HG03342 (cell line): Measurements from ENCODE around the gene ARHGAP6.
A peak's percentile ranks its signal among the peaks of the same experiment; 100 is the strongest.

Experiments used
- ATAC-seq: cut with Tn5 transposase; IDR thresholded peaks from one replicate; pipeline ENCODE4 v1.9.1; 2021; ENCODE audit warnings: mild to moderate bottlenecking, moderate library complexity; ENCODE audit not compliant: unreplicated experiment

The ARHGAP6 gene

DNA sequence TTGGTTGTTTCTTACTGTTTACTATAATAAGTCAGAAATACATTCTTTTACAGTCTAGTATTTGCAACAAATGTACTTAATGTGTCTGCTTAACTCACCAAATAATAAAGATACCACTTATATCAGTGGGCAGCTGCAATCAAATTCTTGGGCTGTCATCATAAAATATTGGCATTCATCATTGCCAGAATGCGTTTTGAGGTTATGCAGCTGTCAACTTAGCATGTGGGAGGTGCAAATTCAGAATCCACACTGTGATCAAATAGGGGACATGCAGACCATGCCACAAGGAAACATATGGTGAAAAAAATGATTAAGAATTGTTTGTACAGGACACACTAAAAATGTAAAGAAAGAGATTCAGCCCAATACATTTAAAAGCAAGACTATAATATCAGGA is 468.0 kb downstream of the ARHGAP6 start:
- no peak for ATAC-seq

DNA sequence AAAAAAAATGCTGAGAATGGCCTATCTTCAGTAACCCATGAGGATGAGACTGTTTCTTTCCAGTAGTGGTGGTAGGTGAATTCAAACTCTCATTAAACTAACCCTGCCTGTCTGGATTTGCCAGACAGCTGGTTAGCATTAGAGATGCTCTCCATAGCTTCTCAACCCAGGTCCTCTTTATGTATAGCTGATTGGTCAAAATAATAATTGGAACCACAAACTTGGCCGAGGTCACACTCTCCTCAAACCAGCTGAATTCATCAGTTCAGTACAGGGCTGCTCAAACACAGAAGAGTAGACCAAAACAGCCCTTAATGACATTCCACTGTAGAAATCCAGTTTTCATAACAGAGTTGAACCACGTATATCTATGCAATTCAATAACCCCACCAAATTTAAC is 469.2 kb downstream of the ARHGAP6 start:
- ATAC-seq: no peak

DNA sequence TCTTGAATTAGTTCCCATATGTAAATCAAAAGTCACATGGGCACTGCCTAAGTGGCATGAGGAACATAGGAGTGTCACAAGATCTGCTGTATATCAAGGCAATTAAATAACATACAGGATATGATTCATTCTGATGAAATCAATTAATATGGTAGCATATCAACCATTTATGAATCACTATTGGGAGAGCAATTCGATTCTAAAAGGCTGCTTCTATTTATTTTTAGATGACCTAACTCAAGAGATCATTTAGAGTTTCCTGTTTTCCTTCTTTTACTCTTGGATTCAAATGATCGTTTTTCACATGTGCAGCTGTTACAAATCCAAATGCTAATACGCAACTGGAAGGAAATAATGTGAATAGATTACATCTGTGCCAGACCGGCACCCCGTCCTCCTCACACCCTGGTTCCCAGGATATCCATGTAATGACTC is 472.7 kb downstream of the ARHGAP6 start:
- ATAC-seq: no peak

DNA sequence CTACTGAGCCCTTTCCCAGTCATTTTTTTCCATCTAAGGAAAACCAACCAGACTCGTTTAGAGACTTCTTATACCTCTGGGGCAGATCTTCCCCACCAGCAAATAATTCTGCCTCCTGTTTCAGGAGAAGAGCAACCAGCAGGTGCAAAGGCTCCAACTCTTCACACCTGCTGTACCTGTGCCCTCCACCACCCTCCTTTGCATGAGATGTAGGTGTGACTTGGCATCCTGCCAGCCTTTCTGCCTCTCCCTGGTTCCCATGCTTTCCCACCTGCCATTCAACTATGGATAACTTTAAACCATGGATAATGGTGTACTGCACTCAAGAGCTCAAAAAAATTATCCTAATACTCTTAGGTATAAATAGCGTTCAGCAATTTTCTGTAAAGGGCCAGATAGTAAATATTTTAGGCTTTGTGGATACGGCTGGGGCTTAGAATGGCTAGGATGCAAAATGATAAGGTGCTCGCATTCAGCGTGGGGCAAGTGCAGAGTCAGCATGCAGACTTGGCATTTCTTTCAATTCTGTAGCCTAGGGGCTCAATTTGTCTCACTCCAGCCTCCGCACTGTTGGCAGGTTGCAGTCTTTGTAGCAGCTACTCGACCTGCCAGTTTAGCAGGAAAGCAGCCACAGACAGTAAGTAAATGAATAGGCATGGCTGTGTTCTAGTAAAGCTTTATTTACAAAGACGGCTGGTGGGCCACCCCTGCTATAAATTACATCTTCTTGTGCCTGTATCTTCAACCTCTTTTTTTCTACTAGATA is 474.8 kb downstream of the ARHGAP6 start:
- no peak for ATAC-seq

DNA sequence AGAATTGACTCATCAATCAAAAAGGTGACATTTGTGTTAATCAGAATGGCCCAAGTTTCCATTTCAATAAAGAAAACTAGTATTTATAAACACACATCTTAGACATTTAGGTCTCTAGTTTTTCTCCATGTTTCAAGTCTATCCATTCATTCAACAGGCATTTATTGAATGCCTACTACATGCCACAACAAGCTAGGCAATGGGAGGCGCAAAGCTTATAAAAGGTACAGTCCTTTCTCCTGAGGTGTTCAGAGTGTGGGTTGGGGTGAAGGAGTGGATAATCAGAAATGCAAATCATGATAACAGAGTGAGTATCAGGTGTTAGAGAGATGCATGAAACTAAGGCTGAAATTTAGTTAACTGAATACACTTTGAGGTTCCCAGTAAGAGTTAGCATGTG is 476.6 kb downstream of the ARHGAP6 start:
- ATAC-seq: no peak

DNA sequence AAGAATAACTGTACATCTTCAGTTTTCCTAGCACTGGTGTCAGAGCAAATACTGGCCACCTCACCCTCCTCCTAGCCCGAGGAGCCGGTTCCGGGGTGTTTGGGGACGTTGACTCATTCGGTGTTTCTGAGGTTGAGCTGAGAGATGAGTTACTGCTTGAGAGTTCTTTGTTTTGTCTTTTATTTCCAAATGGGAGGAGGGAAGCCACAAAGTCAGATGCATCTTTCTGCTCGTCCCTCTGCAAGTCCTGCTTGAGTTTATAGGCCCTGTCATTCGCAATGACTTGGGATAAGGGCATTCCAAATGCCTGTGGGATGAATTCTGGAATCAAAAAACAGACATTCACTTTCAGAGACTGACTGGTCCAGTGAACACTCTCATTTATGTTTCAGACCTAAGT is 477.1 kb downstream of the ARHGAP6 start:
- no peak for ATAC-seq

DNA sequence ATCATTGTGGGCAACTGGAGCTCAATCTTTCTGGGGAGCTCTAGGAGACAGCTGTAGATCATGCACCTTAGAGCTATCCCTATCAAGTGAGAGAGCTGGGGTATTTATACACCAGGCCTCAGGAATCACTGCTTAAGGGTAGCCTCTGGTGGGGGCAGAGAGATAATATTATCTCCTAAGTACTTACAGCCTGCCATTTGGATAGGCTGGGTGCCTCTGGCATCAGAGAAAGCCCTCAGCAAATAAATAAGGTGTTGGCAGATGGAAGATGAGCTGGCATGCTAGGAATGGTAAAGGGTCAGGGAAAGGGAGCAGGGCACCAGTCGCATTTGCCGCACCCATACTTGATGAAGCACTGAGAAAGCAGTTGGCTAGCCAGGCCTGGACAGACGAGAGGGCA is 478.7 kb downstream of the ARHGAP6 start:
- ATAC-seq: no peak

DNA sequence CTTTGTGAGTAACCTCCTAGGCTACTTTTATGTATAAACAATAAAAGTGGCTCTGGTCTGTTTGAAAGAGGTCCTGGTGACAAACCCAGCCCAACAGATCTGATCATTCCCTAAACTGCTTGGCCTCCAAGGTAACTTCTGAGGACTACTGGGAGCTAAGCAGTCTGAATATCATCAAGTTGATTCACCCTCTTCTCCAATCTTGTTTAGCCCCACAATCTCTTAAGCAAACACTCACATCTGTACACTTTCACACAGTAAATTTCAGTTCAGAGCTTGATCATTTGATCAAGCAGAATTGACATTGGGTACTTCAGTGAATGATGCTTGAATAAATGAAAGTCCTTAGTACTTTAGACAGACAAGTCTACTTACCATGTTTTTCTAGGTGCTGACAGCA is 479.9 kb downstream of the ARHGAP6 start:
- ATAC-seq: no peak

DNA sequence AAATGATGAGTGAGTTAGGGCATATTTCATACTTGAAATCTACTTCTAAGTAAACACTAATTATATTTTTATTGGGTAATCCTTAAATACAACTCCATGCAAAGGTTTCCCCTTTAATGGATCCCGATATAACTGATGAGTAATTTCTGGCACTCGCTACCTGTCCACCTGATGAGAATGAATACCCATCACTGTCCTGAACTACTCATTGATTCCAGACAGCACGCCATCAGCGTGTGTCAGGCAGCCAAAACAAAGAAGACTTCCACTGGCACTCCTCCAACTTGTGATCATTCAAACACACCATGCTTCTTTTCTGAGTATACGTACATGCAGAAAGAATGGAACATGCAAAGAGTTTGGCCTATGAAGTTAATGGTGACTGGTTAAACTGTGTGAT is 485.1 kb downstream of the ARHGAP6 start:
- ATAC-seq: no peak

DNA sequence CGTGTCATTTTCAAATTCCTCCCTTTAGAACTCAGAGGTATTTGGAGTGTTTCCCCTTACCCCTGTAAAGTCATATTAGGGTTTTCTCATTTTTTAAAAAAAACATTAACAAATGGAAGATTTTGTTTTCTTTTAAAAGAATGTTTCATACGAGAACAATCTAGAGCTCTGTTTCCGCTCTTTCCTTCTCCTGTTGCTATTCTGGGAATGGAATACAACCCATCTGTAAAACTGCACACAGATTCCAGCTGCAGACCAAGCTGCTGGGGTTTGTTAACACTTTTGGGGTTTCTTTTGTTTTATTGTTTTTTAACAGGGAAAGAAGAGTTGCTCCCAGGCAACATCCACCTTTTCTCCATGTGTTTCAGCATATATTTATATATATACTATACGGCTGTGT is 493.3 kb downstream of the ARHGAP6 start:
- no peak for ATAC-seq

DNA sequence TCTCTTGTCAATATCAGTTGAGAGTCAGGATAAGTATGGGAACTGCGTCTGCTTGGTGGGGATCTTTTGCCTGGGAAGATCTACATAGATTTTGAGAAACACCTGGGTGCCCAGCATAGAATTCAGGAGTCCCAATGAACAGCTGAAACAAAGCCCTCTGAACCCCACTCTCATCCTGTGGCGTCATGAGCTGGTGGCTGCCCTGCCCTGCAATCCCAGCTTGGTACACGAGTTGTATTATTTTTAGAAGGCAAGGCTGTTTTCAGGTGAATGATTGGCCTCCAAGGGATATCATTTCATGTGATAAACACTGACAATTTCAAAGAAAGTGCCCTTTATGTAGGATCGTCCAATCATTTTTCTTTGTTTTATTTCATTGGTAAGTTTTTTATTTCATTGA is 493.8 kb downstream of the ARHGAP6 start:
- no peak for ATAC-seq

DNA sequence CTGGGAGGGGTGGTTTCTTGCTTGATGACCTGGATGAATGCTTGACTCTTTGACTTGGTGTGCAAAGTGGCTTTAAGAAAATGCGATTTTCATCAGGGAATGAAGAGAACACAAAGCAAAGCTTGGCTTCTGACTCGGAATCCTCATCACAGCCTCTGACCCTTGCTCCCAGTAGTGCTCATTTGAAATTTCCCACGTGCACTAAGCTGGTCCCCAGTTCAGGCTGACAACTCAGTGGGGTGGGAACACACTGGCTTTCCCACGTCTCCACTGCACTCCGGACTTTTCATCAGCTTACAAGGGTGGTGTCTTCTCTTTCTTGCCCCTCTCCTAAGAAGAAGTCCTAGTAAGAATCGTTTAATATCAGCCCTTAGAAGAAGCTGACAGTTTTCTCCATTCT is 501.3 kb downstream of the ARHGAP6 start:
- no peak for ATAC-seq

DNA sequence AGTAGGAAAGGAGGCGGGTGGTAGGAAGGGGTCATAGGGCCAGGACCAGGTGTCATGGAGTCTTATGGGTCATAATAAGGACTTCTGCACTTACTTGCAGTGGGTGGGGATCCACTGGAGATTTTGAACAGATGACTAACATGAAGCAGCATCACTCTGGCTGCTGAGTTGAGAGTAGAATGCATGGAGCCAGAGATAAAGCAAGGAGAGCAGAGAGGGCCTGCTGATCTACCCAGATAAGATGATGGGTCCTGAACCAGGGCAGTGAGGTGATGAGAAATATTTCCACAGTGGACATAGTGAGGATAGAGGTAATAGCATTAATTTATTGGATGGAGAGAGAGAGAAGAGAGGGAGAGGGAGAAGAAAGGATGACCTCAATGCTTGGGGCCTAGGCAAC is 506.6 kb downstream of the ARHGAP6 start:
- no peak for ATAC-seq

DNA sequence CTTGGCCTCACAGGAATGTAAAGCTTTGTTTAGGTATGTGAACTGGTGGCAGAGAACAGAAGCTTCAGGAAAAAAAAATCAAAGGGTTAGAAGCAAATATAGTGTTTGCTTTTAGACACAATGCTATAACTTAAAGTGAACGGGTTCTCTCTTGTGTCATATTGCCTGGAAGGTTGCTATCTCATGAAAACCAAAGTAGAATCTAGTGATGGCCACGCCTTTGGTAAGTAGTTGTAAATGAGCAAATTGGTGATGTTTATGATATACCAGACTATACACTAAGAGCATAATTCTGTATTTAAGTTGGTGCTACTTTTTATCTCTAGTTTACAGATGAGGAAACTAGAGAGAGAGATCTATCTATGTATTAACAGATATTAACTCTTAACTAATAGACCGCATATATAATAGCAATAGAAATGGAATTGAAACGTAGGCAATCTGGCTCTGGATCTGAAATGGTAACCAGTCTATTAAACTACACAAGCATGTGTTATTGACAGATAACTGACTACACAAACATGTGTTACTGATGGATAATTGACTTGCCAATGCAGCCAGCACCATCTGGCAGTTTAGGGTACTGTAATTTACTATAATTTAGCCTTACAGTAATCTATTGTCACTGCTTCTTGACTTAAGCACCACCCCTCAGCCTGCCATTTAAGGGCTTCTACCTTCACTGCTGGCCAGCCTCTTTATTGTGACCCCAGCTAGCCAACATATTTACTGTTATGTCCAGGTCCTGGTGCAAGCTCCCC is 513.7 kb downstream of the ARHGAP6 start:
- no peak for ATAC-seq

DNA sequence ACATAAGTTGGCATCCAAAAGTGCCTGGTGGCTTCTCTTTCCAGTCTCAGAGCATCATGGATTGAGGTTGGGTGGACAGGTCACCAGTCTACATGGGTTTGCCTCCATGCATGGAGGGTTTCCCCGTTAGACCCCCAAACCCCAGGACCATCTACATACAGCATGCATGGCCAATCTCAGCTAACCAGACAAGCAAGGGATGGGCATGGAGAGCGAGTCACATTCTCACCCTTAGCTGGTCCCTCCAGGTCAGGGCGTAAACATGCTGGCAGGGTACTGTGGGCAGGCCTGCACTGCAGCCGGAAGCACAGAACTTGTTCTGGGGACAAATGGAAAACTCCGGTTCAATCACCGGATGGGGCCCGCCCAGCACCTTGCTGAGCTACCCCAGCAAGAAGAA is 517.3 kb downstream of the ARHGAP6 start:
- ATAC-seq: no peak

DNA sequence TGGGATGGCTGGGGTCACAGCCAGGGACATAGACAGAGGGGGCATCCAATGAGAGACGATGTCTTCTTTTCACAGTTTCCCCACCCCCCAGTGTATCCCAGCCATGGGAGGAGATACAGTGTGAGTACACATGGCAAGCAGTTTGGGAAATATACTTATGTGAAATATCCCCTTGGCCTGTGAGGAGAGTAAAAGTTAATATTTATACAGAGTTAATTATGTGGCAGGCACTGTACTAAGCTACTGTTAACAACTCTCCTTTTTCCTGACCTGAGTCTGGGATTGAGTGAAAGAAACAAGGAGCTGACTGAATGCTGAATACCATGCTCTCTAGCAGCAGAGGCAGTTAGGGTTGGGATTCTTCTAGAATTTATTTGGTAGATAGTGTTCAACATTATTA is 519.3 kb downstream of the ARHGAP6 start:
- ATAC-seq: no peak

DNA sequence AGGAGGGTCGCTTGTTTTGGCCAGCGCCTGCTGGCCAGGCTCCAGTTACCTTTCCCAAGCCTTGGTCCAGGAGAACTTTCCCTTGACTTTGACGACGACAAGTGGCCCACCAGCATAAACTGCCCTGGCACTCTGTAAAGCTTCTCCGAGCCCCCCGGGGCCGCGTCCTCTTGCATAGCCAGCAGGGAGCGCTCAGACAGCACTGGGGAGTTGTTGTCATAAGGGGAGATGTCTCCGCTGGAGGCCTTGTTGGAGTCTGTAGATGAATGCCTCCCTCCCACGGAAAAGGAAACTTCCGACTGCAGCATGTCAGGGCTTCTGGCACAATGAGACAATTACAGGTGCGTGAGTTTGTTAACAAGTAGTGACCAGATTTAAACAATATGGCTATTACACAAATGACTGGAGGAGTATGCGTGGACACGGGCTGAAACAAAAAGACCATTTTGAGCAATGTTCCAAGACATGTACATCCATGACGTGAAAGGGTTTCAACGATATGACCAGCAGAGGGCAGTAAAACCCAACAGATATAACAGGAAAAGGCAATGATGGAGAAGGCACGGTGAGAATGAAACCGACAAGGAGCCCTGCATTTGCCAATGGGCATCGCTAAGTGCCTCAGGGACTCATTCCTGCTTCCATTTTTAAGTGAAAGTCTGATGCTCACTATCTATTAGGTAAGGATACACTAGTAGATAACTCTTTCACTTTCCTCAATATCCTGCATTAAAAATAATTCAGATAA is 521.6 kb downstream of the ARHGAP6 start:
- peak; percentile 91 for ATAC-seq

DNA sequence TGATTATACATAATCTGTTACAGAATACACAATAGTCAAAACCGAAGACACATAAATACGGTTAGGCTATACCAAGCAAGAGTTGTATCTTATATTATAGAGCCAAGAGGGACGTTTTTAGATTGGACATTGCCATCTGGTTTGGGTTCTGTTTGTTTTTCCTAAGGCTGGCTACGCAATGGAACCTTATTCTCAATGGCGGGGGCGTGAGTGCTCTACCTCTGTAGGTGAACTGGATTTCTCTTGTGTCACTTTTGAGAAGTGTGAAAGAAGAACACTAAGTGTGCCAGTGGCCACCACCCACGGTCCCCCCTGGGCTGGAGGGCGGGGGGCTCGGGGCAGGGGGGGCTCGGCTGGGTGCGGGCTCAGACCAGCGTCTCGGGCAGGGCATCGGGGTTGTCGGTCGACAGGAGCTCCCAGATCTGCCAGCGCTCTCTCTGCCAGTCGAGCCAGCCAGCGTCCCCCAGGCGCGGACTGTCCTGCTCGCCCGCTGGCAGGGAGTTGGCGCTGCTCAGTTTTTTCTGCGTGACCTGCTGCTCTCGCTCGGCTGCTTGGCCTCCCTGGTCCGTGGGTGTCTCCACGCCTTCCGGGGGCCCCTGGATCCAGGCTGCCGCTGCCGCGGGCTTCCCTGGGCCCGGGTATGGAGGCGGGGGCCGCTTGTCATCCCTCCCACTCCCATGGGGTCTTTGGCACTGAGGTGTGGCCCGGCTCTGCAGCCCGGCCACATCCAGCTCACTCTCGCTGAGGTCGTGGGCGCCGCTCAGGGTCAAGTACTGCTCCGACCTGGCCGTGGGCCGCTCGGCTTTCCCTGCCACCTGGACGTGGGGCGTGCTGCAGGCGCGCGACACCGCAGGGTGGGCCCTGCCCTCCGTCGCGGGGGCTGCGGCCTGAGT is 527.0 kb downstream of the ARHGAP6 start:
- no peak for ATAC-seq

DNA sequence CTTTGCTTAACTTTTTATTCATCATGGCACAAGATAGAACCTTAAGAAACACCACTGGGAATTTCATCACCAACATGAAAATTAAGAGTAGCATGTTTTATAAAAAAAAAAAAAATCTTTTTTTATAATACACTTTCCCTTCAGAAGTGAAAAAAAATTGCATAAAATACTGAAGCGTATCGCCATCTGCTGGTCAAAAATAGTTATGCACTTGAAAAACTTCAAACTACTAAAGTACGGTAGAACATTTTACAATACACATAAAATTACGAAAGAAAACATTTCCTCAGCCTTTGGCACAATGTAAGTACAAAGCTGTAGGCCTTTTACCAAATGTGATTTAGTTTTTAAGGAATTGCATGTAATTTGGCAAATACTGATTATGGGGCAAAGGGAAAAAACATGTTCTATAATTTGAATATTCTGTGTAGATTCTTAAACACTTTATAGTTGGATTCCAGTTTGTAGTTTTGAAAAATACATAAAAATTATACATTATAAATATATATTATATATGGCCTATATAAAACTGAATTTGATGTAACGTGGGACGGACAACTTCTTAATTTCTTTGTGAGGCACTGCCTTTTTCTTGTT is 528.1 kb downstream of the ARHGAP6 start:
- ATAC-seq: no peak

DNA sequence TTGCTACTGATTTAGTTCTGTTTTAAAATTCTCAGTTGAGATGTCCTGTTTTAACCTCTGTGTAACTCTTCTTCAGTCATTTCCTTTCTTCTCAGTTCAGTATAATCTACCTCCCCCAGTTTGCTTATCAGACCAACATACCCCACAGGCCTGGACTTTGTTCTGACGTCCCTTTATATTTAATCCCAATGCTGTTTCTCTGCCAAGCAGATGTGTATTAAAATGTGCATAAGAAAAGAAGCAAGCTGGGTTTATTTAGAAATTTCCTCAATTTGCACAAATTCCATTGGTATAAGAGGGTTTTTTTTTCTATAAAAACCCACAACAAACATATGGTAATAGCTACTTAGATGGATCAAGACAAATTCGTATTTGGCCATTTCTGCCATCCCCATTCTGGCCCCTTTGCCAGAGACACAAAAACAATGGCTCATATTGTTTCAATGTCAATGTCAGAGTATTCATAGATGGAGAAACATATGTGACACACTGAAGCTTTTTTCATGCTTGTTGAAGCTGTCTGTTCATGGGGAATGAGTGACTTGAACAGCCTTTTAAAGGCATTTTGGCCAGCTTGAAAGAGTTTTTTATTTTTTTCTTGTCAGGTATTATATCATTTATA is 530.0 kb downstream of the ARHGAP6 start:
- no peak for ATAC-seq
